ENCODE measurements around the gene SATB2. TPM values are rescaled to one million over a fixed set of nuclear protein-coding genes. Genes with fewer than 3 reads are reported as not detected.
A peak's percentile ranks its signal among the peaks of the same experiment; 100 is the strongest.

The SATB2 gene
- total RNA-seq, 4 donors from 2014 or later: 62.0 to 104 (median 91.1) TPM

DNA sequence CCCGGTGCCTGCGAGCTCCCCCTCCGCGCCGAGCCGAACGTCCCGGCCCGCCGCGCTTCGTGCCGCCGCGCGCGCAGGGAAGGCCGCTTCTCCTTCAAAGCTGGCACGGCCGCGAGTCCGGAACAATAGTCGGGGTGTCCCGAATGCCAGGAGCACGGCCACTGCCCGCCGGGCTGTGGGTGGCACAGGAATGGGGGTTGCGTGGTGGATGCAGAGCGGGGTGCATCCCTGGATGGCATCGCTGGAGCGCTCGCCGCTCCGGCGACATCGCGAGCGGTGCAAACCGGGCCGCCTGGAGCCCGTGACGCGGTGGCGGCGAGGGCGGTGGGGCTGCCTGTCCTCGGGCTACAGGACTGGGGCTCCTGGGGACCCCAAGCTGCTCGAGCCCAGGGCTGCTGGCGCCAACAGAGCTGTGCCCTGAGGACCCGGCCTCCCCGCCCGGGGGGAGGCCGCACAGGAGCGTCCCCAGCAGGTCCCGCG lies 1.1 kb upstream of the SATB2 start:
- Histone ChIP-seq H3K27ac (peak overlapping the region; percentile 64 to 90 (median 76)), H3K9me3 (peaks cover 0 to 16% (median 0%) of the 10 kb centered on the region in 4 donors), H3K27me3 (peaks cover 0 to 34% of the 10 kb centered on the region in 2 donors), H3K4me1 (peaks cover 0 to 29% (median 13%) of the 10 kb centered on the region in 4 donors), H3K36me3 (no peaks in the 10 kb centered on the region), H3K4me3 (peak overlapping the region; percentile 59 to 91 (median 74))
- peak in 1 of 3 donors; percentile 55 for DNase-seq
- no peak for TF ChIP-seq POLR2A (IDR thresholded peaks at IDR 0.05)
- TF ChIP-seq, protein P1, sequence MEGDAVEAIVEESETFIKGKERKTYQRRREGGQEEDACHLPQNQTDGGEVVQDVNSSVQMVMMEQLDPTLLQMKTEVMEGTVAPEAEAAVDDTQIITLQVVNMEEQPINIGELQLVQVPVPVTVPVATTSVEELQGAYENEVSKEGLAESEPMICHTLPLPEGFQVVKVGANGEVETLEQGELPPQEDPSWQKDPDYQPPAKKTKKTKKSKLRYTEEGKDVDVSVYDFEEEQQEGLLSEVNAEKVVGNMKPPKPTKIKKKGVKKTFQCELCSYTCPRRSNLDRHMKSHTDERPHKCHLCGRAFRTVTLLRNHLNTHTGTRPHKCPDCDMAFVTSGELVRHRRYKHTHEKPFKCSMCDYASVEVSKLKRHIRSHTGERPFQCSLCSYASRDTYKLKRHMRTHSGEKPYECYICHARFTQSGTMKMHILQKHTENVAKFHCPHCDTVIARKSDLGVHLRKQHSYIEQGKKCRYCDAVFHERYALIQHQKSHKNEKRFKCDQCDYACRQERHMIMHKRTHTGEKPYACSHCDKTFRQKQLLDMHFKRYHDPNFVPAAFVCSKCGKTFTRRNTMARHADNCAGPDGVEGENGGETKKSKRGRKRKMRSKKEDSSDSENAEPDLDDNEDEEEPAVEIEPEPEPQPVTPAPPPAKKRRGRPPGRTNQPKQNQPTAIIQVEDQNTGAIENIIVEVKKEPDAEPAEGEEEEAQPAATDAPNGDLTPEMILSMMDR (IDR thresholded peaks at IDR 0.05): no peak

- peak in 1 of 3 donors; percentile 77 for DNase-seq
- no peaks in the 10 kb centered on the region for H3K36me3 ChIP-seq
- peak overlapping the region; percentile 64 to 90 (median 76) for H3K27ac ChIP-seq
- TF ChIP-seq, protein P1 (IDR thresholded peaks at IDR 0.05): peak in 3 of 6 experiments; percentile 15 to 31 (median 24)
- peak in 1 of 2 donors; percentile 61 for TF ChIP-seq POLR2A (IDR thresholded peaks at IDR 0.05)
- H3K27me3 ChIP-seq: peaks cover 0 to 30% of the 10 kb centered on the region in 2 donors
- peak overlapping the region; percentile 59 to 91 (median 74) for H3K4me3 ChIP-seq
- peaks cover 0 to 14% (median 0%) of the 10 kb centered on the region in 4 donors for H3K9me3 ChIP-seq
- H3K4me1 ChIP-seq: peaks cover 0 to 29% (median 10%) of the 10 kb centered on the region in 4 donors
Observed at GRCh38 chr2:199458009-199458805, 468 bp upstream of the SATB2 start.

GRCh38 chr2:199456383-199457146 lies 1.2 kb downstream of the SATB2 start:
- peaks cover 0 to 14% of the 10 kb centered on the region in 2 donors for H3K27me3 ChIP-seq

GRCh38 chr2:199455545-199456382 lies 2.0 kb downstream of the SATB2 start:
- H3K4me1 ChIP-seq: peaks cover 0 to 26% (median 7%) of the 10 kb centered on the region in 4 donors

More at GRCh38 chr2:199456383-199457146, 1.2 kb downstream of the SATB2 start:
- peaks cover 0 to 26% (median 7%) of the 10 kb centered on the region in 4 donors for H3K4me1 ChIP-seq
- TF ChIP-seq, protein P1 (IDR thresholded peaks at IDR 0.05): no peak
- no peak for TF ChIP-seq POLR2A (IDR thresholded peaks at IDR 0.05)
- peak overlapping the region; percentile 59 to 91 (median 74) for H3K4me3 ChIP-seq
- no peak for DNase-seq
- H3K9me3 ChIP-seq: no peaks in the 10 kb centered on the region
- H3K36me3 ChIP-seq: no peaks in the 10 kb centered on the region
- H3K27ac ChIP-seq: peak overlapping the region in 3 of 4 donors; percentile 18 to 90 (median 56)

More at GRCh38 chr2:199455545-199456382, 2.0 kb downstream of the SATB2 start:
- H3K4me3 ChIP-seq: peak overlapping the region in 3 of 4 donors; percentile 59 to 91 (median 79)
- peaks cover 0 to 12% of the 10 kb centered on the region in 2 donors for H3K27me3 ChIP-seq
- TF ChIP-seq, protein P1 (IDR thresholded peaks at IDR 0.05): no peak
- TF ChIP-seq POLR2A (IDR thresholded peaks at IDR 0.05): peak; percentile 46 to 66
- H3K27ac ChIP-seq: peak overlapping the region in 3 of 4 donors; percentile 18 to 78 (median 56)
- no peaks in the 10 kb centered on the region for H3K9me3 ChIP-seq
- no peaks in the 10 kb centered on the region for H3K36me3 ChIP-seq
- DNase-seq: peak in 2 of 3 donors; percentile 87 to 90
